Erythroblast (primary cell): ENCODE measurements around the gene GNAZ.

ENCODE experiments used
- GATA1 ChIP-seq: IDR thresholded peaks from 2 replicates; pipeline ENCODE4 v1.6.1; 2011; ENCODE audit warnings: low read depth, mild to moderate bottlenecking, control low read depth, low read length, moderate library complexity
- POLR2A ChIP-seq: IDR thresholded peaks from 2 replicates; pipeline ENCODE4 v1.6.1; 2011; ENCODE audit warnings: mild to moderate bottlenecking, low read length

DNA sequence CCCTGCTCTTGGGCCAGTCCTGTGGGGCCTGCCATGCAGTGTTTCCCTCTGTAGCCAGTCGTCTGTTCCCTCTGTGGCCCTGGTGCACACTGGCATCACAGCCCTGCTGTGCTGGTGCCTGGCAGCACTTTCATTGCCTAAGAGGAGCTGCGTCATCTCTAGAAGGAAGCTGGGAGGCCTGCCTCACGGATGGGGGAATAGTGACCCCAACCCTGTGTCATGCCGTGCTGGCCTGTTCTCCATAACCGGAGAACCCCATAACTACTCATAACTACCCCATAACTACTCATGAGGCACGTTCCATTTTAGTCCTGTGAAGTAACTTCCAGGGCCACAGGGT, 88.9 kb downstream of the GNAZ start:
- TF ChIP-seq POLR2A: no peak
- no peak for TF ChIP-seq GATA1
